Tongue (tissue), 2 donors: ENCODE data around the gene RIT1. TPM values are rescaled to one million over a fixed set of nuclear protein-coding genes. Genes with fewer than 3 reads are reported as not detected.
"Not testable (repeated sequence)": the region's sequence is repeated elsewhere in the genome, so short reads cannot be mapped to it uniquely, and the experiment has no call there.

ENCODE experiments used
- DNase-seq: peaks from one replicate; pipeline ENCODE4 v3.0.0-alpha.2; 2015
- total RNA-seq: library from RNA; depleted of rRNA; stranded (reverse); fragments of >200 nt; gene quantifications from one replicate; pipeline ENCODE4 v1.2.3, GENCODE V29; 2014

Gene RIT1
- total RNA-seq, 1 donor from 2014 or later: 32.6 TPM

GRCh38 chr1:155933591-155934096 is 22.5 kb upstream of the RIT1 start:
- no peak for DNase-seq

GRCh38 chr1:155932487-155932886 is 21.3 kb upstream of the RIT1 start:
- no peak for DNase-seq

- no peak for DNase-seq
These were observed 20.9 kb upstream of the RIT1 start for GRCh38 chr1:155932081-155932480.

- DNase-seq: no peak
These were observed 20.3 kb upstream of the RIT1 start for GRCh38 chr1:155931332-155932038.

- not testable (repeated sequence) for DNase-seq
These were observed 19.6 kb upstream of the RIT1 start for GRCh38 chr1:155930725-155931124.

- no peak for DNase-seq
These were observed 17.9 kb upstream of the RIT1 start for GRCh38 chr1:155929057-155929456.

GRCh38 chr1:155925506-155925905 is 14.4 kb upstream of the RIT1 start:
- DNase-seq: no peak

- no peak for DNase-seq
These were observed 9.6 kb upstream of the RIT1 start for GRCh38 chr1:155920717-155921116.

- DNase-seq: no peak
These were observed 8.7 kb upstream of the RIT1 start for GRCh38 chr1:155919801-155920200.

GRCh38 chr1:155918660-155919059 is 7.5 kb upstream of the RIT1 start:
- DNase-seq: no peak

GRCh38 chr1:155913969-155914757 is 3.0 kb upstream of the RIT1 start:
- DNase-seq: no peak

- no peak for DNase-seq
These were observed 947 bp upstream of the RIT1 start for GRCh38 chr1:155912056-155912536.

GRCh38 chr1:155910621-155911121 is 478 bp downstream of the RIT1 start:
- peak; percentile 47 for DNase-seq

GRCh38 chr1:155909894-155910293 is 1.3 kb downstream of the RIT1 start:
- DNase-seq: no peak

- no peak for DNase-seq
These were observed 6.9 kb downstream of the RIT1 start for GRCh38 chr1:155904261-155904660.

- no peak for DNase-seq
These were observed 11.0 kb downstream of the RIT1 start for GRCh38 chr1:155900161-155900560.

- DNase-seq: no peak
These were observed 11.5 kb downstream of the RIT1 start for GRCh38 chr1:155899683-155900082.

GRCh38 chr1:155898888-155899287 is 12.3 kb downstream of the RIT1 start:
- DNase-seq: no peak

- no peak for DNase-seq
These were observed 13.4 kb downstream of the RIT1 start for GRCh38 chr1:155897746-155898145.

GRCh38 chr1:155896476-155896875 is 14.7 kb downstream of the RIT1 start:
- DNase-seq: not testable (repeated sequence)

GRCh38 chr1:155895617-155896016 is 15.5 kb downstream of the RIT1 start:
- DNase-seq: not testable (repeated sequence)

- peak; percentile 57 for DNase-seq
These were observed 17.6 kb downstream of the RIT1 start for GRCh38 chr1:155893389-155894142.
